NB4 (cell line): Measurements from ENCODE around the gene TCF7L2.

Source experiments
- MAX ChIP-seq: IDR thresholded peaks from 2 replicates; pipeline ENCODE4 v1.6.1; 2011; ENCODE audit warnings: low read depth, low read length
- MYC ChIP-seq: IDR thresholded peaks from 2 replicates; pipeline ENCODE4 v1.6.1; 2011; ENCODE audit warnings: low read depth, low read length
- POLR2A ChIP-seq: IDR thresholded peaks from 2 replicates; pipeline ENCODE4 v1.6.1; 2011; ENCODE audit warnings: mild to moderate bottlenecking; ENCODE audit not compliant: insufficient read length; ENCODE audit errors: extremely low read depth
- TF ChIP-seq, protein P1 (sequence below): IDR thresholded peaks from one replicate; pipeline ENCODE4 v1.5.1; 2012; ENCODE audit warnings: low read depth, low read length

DNA sequence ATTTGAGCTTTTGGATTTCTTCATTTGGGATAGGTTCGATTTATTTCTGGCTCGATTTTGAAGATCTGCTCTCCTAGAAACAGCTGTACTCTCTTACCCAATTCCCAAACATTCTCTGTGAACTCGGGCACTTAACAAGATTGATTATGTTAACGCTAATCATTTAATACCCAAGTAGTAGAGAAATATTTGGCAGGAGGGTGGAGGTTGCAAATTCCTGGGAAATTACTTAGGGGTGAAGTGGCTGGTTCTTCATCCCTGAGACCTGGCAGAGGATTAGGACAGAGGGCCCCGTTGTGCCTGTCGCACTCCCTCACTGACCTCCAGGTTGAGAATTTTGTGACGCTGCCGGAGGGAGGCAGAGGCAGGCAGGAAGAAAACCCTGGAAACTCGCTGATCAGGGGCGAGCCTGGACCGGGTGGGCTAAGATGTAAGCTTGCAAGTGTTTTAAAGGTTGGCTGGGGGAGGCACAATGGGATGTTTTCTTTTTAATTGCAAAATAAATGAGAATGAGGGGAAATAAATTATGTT, 182.6 kb downstream of the TCF7L2 start:
- TF ChIP-seq, protein P1, sequence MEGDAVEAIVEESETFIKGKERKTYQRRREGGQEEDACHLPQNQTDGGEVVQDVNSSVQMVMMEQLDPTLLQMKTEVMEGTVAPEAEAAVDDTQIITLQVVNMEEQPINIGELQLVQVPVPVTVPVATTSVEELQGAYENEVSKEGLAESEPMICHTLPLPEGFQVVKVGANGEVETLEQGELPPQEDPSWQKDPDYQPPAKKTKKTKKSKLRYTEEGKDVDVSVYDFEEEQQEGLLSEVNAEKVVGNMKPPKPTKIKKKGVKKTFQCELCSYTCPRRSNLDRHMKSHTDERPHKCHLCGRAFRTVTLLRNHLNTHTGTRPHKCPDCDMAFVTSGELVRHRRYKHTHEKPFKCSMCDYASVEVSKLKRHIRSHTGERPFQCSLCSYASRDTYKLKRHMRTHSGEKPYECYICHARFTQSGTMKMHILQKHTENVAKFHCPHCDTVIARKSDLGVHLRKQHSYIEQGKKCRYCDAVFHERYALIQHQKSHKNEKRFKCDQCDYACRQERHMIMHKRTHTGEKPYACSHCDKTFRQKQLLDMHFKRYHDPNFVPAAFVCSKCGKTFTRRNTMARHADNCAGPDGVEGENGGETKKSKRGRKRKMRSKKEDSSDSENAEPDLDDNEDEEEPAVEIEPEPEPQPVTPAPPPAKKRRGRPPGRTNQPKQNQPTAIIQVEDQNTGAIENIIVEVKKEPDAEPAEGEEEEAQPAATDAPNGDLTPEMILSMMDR = no peak
- TF ChIP-seq MAX (no peak), MYC (no peak), POLR2A (no peak)
